Tibial artery (tissue), 4 donors: Measurements from ENCODE around the gene CYP27C1.

Experiments used
- DNase-seq, 2 donors: peaks; one replicate each; pipeline ENCODE4 v3.0.0-alpha.2; 2019
- H3K27ac ChIP-seq, 2 donors: fragments of 200-600 bp; sonication (generic) in 1 of 2; 1 replicate in 1 of 2; 2 replicates in 1 of 2; pipeline ENCODE4 v1.5.1; 2018 to 2019; ENCODE audit warnings: mild to moderate bottlenecking in 1 of 2
- H3K27me3 ChIP-seq, 2 donors: fragments of 200-600 bp; sonication (generic) in 1 of 2; one replicate each; pipeline versions ENCODE4 v1.5.1 to v1.6.0; 2016 to 2019
- H3K36me3 ChIP-seq, 3 donors: fragments of 200-600 bp; sonication (generic) in 2 of 3; one replicate each; pipeline ENCODE4 v1.5.1; 2016 to 2019; ENCODE audit warnings: mild to moderate bottlenecking in 2 of 3
- H3K4me1 ChIP-seq, 4 donors: fragments of 200-600 bp; sonication (generic) in 2 of 4; 1 replicate in 3 of 4; 2 replicates in 1 of 4; pipeline ENCODE4 v1.5.1; 2016 to 2019
- H3K4me3 ChIP-seq, 2 donors: fragments of 200-600 bp; sonication (generic) in 1 of 2; 1 replicate in 1 of 2; 2 replicates in 1 of 2; pipeline ENCODE4 v1.5.1; 2018 to 2019; ENCODE audit warnings: mild to moderate bottlenecking in 2 of 2
- H3K9me3 ChIP-seq, 3 donors: fragments of 200-600 bp; sonication (generic) in 1 of 3; one replicate each; pipeline ENCODE4 v1.5.1; 2016 to 2019
- intact Hi-C: fragments of 100-400 bp; cut with DNase I; formaldehyde crosslinking; loops from one replicate; pipeline ENCODE4 v1.15.0; 2023; ENCODE audit warnings: low total_unique reads
- TF ChIP-seq, protein P1 (sequence below), 2 experiments: fragments of 200-600 bp in 1 of 2; fragments of 450-650 bp in 1 of 2; IDR thresholded peaks; one replicate each; pipeline ENCODE4 v1.5.1; 2017 to 2019; ENCODE audit warnings: antibody characterized with exemption in 2 of 2, mild to moderate bottlenecking in 1 of 2, moderate library complexity in 1 of 2

Gene CYP27C1

DNA sequence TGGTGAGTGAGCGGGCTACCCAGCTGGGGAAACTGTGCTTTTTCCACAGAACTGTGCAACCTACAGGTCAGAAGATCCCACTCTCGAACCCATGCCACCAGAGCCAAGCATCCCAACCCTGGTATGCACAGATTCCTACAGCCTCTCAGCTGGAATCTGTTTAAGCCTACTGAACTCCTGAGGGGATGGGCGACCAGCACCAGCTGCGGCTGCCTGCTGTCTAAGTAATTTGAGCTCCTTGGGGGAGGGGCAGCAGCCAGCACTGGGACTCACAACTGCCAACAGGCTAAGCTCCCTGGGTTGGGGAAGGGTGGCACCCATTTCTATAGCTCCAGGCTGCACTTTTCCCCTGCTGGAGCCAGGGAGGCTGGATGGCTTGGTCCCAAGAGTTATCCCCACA, 11.8 kb downstream of the CYP27C1 start:
- DNase-seq = no peak
- TF ChIP-seq, protein P1, sequence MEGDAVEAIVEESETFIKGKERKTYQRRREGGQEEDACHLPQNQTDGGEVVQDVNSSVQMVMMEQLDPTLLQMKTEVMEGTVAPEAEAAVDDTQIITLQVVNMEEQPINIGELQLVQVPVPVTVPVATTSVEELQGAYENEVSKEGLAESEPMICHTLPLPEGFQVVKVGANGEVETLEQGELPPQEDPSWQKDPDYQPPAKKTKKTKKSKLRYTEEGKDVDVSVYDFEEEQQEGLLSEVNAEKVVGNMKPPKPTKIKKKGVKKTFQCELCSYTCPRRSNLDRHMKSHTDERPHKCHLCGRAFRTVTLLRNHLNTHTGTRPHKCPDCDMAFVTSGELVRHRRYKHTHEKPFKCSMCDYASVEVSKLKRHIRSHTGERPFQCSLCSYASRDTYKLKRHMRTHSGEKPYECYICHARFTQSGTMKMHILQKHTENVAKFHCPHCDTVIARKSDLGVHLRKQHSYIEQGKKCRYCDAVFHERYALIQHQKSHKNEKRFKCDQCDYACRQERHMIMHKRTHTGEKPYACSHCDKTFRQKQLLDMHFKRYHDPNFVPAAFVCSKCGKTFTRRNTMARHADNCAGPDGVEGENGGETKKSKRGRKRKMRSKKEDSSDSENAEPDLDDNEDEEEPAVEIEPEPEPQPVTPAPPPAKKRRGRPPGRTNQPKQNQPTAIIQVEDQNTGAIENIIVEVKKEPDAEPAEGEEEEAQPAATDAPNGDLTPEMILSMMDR (IDR thresholded peaks at IDR 0.05) = no peak
- peaks cover 0 to 7% (median 0%) of the 10 kb centered on the region in 3 donors for H3K9me3 ChIP-seq
- H3K27me3 ChIP-seq = peaks cover 0 to 8% of the 10 kb centered on the region in 2 donors
- H3K27ac ChIP-seq = no peak overlapping the region
- intact Hi-C loops = no loop called here
- no peak overlapping the region for H3K4me3 ChIP-seq
- H3K4me1 ChIP-seq = no peaks in the 10 kb centered on the region
- H3K36me3 ChIP-seq = no peaks in the 10 kb centered on the region

DNA sequence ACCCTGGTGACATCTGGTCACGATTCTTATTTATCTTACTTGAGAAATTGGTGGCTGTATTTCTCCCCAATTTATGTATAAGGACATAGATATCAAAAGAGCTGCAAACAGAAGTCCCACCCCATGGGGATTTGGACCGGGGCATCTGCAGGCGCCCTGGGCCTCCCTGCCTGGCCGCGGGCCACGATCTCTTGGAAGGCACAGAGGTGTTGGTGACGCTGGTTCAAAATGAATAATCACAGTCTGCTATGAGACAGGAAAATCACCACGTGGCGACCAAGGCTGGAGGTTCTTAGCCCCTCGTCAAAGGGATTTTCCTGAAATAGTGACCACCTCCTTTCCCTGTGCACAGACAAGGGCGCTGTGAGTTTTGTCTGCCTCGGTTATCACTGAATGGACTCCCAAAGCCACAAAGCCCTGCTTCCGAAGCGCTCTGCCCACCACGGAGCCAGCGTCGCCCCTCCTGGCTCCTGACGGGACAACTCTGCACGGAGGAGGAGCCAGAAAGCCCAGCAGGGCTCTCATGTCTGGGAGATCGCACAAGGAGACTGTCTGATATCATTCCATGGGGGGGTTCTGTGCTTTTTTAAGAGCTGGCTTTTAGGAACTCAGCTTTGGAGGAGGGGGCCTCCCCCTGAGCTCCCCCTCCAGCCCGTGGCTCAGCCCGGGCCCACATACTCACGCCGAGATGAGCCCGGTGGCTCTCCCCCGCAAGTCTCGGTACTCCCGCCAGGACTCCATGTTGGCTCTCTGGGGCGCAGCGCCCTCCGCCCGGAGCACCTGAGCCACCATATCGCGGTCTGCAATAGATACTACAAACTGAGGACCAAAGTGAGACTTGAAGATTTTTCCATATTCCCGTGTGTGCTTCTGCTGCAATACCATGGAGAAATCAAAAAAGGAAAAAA, 14.6 kb downstream of the CYP27C1 start:
- Histone ChIP-seq H3K9me3 (no peaks in the 10 kb centered on the region), H3K4me1 (no peaks in the 10 kb centered on the region), H3K27ac (no peak overlapping the region), H3K27me3 (peaks cover 0 to 8% of the 10 kb centered on the region in 2 donors), H3K36me3 (no peaks in the 10 kb centered on the region), H3K4me3 (no peak overlapping the region)
- intact Hi-C loops = no loop called here
- TF ChIP-seq, protein P1 (IDR thresholded peaks at IDR 0.05) = no peak
- DNase-seq = no peak

DNA sequence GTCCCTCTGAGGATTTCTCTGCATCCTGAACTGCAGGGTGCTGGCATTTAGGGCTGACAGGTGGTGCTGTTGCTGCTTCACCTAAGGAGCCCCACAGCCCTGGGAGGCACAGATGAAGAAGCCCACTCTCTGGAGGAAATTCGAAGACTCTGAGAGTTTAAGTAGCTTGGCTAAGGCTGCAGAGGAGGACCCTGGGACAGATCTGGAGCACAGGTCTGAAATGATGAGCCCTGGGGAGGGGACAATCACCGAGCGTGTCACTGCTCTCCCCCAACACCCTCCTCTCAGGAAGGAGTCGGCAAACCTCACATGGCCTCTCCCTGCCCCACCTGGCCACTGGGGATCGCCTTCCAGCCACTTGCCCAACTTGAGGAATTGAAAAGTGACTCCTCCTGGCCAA, 18.6 kb downstream of the CYP27C1 start:
- TF ChIP-seq, protein P1 (IDR thresholded peaks at IDR 0.05) = no peak
- Histone ChIP-seq H3K36me3 (no peaks in the 10 kb centered on the region), H3K9me3 (no peaks in the 10 kb centered on the region), H3K4me1 (no peaks in the 10 kb centered on the region), H3K27me3 (peaks cover 0 to 8% of the 10 kb centered on the region in 2 donors), H3K4me3 (no peak overlapping the region), H3K27ac (no peak overlapping the region)
- DNase-seq = no peak
- intact Hi-C loops = no loop called here

DNA sequence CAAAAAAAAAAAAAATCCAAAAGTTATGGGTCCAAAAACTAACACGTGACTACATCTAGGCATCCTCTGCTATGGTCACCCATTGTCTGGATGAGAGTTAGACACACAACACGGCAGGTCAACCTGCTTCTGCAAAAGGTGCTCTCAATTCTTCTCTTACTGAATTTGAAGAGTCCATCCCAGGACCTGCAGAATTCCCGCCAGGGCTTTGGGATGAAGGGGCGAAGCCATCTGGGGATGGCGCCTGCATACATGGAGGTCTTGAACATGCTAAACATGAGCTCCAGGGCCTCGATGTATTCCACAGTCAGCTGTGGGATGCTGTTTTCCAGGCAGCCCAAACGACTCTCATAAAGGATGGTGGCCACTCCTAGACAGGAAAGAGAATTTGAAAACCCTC, 19.1 kb downstream of the CYP27C1 start:
- Histone ChIP-seq H3K27ac (no peak overlapping the region), H3K4me3 (no peak overlapping the region), H3K36me3 (no peaks in the 10 kb centered on the region), H3K4me1 (no peaks in the 10 kb centered on the region), H3K9me3 (no peaks in the 10 kb centered on the region), H3K27me3 (peaks cover 0 to 6% of the 10 kb centered on the region in 2 donors)
- TF ChIP-seq, protein P1 (IDR thresholded peaks at IDR 0.05) = no peak
- DNase-seq = no peak
- intact Hi-C loops = no loop called here

DNA sequence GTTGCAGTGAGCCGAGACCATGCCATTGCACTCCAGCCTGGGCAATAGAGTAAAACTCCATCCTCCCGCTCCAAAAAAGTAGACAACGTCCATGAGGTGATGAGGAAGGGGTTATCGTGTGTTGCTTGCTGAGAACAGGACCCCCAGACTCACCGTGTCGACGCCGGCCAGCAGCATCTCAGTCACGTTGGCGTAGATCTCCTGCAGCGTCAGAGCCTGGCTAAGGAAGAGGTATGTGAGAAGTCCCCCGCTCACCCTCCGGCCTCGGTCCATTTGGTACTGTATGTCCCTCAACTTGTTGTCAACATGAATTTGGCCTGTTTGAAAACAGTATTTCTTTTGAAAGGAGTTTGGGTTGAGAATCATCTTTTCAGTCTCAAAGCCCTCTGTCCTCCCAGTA, 20.9 kb downstream of the CYP27C1 start:
- TF ChIP-seq, protein P1 (IDR thresholded peaks at IDR 0.05) = no peak
- no peak for DNase-seq
- H3K36me3 ChIP-seq = no peaks in the 10 kb centered on the region
- no peaks in the 10 kb centered on the region for H3K9me3 ChIP-seq
- H3K4me1 ChIP-seq = peaks cover 0 to 15% (median 3%) of the 10 kb centered on the region in 4 donors
- no peaks in the 10 kb centered on the region for H3K27me3 ChIP-seq
- intact Hi-C loops = no loop called here
- no peak overlapping the region for H3K4me3 ChIP-seq
- no peak overlapping the region for H3K27ac ChIP-seq
